Fibroblast of pulmonary artery (primary cell): Measurements from ENCODE around the gene MYH15.
A peak's percentile ranks its signal among the peaks of the same experiment; 100 is the strongest.

Experiments used
- DNase-seq: peaks from one replicate; pipeline ENCODE4 v3.0.0-alpha.2; 2010; ENCODE audit warnings: low read depth
- H3K4me3 ChIP-seq: replicated peaks from 2 replicates; pipeline ENCODE4 v1.5.1; 2011; ENCODE audit warnings: low read depth, mild to moderate bottlenecking, control low read depth, low read length, moderate library complexity
- TF ChIP-seq, protein P1 (sequence below): IDR thresholded peaks from 2 replicates; pipeline ENCODE4 v1.5.1; 2011; ENCODE audit warnings: mild to moderate bottlenecking, control low read depth, low read length, inconsistent platforms; ENCODE audit errors: missing control alignments

Gene MYH15

DNA sequence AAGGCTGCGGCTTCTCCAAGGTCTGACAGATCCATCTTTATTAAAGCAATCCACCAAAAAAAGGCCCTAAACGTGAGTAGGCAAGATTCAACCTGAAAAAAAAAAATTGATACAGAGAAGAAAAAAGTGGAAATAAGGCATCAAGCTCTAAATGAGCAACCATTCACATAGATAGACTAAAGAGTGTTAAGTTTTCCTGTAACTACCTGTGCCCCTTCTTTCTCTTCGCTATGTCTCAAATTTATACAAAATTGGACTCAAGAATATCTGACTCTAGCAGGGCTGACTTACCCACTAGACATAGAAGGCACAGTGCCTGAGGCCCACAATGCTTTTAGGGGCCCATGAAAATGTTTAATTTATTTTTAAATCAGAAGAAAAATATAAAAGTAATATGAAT, at the start of gene MYH15:
Gene MYH15, minus strand, starts transcription at position 101 of the 400 bp plus-strand sequence. Its CDS starts 66 bp downstream, at position 35.
- no peak within 1 kb of the TSS for H3K4me3 ChIP-seq
- no peak for DNase-seq
- TF ChIP-seq, protein P1, sequence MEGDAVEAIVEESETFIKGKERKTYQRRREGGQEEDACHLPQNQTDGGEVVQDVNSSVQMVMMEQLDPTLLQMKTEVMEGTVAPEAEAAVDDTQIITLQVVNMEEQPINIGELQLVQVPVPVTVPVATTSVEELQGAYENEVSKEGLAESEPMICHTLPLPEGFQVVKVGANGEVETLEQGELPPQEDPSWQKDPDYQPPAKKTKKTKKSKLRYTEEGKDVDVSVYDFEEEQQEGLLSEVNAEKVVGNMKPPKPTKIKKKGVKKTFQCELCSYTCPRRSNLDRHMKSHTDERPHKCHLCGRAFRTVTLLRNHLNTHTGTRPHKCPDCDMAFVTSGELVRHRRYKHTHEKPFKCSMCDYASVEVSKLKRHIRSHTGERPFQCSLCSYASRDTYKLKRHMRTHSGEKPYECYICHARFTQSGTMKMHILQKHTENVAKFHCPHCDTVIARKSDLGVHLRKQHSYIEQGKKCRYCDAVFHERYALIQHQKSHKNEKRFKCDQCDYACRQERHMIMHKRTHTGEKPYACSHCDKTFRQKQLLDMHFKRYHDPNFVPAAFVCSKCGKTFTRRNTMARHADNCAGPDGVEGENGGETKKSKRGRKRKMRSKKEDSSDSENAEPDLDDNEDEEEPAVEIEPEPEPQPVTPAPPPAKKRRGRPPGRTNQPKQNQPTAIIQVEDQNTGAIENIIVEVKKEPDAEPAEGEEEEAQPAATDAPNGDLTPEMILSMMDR, result no peak

DNA sequence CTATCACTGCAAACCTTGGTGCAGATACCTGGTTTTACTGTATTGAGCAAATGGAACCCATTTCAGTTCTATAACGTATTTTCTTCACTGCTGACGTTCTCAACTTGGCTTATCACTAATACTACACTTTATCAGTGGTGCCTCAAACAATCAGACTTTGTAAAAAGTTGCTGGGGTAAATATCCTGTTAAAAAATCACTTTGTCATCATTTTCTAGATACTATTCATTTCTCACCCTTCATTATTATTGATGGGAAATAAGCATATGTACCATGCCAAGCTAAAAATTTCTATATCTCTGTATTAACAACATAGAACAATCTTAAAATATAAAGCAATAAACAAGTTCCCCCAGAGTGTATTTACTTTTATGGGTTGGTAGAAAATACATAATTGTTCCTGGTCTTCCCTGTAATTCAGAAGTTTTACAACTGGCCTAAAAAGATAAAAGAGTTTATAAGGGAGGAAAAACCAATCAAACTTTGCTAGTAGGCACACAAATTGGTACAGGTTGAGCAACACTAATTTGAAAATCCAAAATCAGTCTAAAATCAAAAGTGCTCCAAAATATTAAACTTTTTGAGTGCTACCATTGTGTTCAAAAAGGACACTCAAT, 45.7 kb upstream of the MYH15 start:
- no peak for DNase-seq
- H3K4me3 ChIP-seq, result no peak overlapping the region
- TF ChIP-seq, protein P1, result no peak

DNA sequence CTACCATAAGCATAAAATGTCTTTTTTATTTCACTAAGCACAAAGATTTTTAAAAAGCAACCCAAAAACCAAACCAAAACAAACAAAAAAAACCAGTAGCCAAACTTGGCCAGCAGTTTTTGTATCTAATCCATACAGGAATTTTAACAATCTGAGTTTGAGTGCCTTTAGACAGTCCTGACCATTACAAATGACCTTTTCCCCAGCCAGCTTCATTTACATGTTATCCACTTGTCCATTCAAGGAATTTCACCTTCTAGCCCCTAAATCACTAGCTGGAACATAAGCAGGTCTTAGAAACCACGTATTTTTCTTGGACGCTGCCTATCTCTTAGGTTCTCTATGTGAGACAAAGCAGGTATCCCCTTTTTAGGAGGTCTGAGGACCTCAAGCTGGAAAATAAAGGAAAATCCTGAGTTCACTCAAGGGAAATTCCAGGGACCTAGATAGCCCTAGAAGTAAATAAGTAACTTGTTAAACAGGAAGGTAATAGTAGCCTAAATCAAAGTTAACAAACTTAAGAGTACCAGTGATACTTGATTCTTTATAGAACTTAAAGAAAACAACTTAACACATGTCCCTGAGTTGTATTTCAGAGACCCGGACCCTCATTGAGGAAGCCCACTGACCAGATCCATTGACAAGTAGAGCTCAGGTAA, 44.6 kb upstream of the MYH15 start:
- no peak overlapping the region for H3K4me3 ChIP-seq
- TF ChIP-seq, protein P1, result no peak
- no peak for DNase-seq

DNA sequence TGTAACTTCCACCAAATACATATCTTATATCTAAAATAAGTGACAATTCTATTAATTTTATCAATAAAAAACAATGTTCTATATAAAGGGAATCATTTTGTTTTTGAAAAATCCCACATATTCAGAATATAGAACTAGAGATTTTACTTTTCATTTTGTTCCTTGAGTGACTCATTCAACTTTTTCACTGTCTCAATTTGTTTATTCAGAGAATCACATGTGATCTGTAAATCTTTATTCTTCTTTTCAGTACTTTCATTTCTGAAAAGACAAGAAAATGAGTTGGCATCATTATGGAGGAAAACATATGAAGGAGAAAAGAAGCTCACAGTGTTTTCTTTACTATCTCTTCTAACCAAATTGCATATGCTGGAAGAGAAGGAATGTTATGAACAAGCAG, 43.8 kb upstream of the MYH15 start:
- DNase-seq, result no peak
- TF ChIP-seq, protein P1, result no peak
- no peak overlapping the region for H3K4me3 ChIP-seq

DNA sequence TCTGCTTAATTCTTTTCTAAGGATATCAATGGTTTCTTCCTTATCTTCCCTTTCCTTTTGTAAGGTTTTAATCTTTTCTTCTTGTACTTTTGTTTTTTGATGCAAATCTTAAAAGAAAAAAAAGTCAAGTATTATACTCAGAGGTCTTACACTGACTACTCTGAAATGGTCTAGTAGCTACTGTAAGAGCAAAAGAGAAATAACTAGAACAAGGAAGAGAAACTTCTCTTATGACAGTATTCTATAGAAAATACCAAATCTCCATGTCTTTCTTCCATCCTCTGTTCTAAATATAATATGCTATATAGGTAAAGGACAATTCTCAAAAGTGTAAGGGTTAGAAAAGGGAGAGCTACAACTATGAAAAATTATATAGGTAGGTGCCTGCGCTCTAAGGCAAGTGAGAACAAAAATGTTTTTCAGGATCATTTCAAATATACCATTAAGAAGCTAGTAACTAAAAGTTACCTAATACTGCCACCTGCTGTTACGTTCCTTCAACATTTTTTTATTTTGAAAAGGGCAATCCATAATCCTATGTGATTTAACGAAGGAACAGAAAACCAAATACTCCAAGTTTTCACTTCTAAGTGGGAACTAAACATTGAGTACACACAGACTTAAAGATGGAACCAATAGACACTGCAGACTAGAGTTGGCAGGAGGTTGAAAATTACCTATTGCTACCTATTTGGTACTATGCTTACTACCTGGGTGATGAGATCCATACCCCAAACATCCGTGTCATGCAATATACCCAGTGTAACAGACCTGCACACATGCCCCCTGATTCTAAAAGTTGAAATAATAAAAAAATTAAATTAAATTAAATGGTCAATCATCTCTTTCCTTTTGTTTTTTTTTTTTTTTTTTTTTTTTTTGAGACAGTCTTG, 42.1 kb upstream of the MYH15 start:
- H3K4me3 ChIP-seq, result no peak overlapping the region
- peak; percentile 79 for DNase-seq
- TF ChIP-seq, protein P1, result peak; percentile 42

DNA sequence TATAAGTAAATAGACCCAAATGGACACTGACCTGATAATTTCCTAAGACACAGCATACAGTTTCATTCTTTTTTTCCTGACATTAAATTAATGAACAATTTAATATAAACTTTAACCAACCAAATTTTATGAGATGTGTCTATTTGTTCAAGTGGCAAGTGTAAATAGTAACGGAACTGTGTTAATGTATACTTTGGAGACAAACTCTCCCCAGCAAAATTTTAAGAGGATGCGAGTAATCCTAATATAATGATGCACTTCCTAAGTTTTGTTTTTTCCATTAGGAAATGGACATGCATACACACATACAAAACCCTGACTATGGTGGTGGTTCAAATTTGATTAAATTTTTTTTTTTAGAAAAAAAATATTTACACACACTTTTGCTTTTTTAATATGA, 38.5 kb upstream of the MYH15 start:
- no peak overlapping the region for H3K4me3 ChIP-seq
- DNase-seq, result no peak
- TF ChIP-seq, protein P1, result no peak
